GM10847 (cell line): ENCODE results near the gene HAGH.

Source experiments
- POLR2A ChIP-seq: IDR thresholded peaks from 2 replicates; pipeline ENCODE4 v1.6.1; 2011; ENCODE audit not compliant: insufficient read length; ENCODE audit errors: extremely low read depth

The HAGH gene

DNA sequence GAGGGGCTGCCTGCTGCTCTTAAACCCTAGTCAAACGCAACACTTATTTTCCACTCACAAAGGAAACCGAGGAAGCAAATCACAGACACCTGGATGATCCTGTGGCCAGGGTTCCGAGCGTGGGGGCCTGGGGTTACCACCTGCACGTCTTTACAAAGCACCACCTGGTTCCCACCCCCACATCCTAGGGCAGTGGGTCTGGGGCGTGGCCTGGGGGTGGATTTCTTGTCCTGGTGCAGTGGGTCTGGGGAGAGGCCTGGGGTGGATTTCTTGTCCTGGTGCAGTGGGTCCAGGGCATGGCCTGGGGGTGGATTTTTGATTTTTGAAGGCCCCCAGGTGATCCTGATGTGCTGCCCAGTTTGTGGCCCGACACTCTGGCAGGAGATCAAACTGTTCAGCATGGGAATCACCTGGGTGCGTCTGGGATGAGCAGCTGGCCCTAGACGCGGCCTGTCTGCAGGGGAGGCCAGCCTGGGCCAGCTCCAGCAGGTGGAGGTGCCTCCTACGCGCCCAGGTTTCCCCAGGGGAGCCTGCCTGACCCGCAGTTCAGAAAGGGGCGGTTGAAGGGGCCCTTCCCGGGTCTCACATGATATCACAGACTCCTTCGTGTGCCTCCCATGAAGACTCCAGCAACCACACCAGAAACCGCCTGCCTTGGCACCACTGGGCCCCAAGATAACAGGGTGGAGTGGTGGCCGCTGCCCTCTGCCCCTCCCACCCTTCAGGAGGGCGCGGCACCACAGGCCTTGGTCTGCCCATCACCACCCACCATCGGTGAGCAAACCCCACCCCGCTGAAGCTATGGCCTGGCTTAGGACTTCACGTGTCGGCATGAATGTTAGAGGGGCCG lies 6.3 kb downstream of the HAGH start:
- TF ChIP-seq POLR2A, result no peak

GRCh38 chr16:1819611-1820010 lies 7.0 kb downstream of the HAGH start:
- TF ChIP-seq POLR2A, result no peak

DNA sequence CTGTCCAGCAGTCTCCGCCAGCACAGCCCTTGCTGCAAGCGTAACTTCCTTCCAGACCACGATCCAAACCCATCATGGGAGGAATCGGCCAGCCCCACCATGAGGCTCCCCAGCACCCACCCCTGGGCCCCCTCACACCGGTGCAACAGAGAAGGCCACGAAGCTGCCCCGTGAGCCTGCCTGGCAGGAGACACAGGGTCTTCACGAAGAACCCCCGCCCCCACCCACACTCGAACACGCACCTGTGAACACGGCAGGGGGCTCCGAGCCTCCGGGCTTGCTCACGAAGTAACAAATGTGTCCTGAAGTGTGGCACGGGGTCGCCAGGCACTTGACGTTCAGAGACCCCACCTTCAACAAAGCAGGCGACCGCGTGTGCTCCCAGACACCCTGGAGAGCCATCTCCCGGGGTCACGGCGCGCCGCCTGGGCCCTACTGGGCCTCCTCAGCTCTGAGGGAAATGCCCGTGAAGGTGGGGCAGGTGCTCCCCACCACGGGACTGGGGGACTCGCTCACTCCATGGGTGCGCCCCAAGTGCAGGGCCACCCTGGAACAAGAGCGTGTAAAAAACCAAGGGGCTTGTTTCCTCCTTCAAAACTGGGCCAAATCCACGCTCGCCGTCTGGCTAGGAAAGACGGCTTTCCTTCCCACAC lies 7.6 kb downstream of the HAGH start:
- no peak for TF ChIP-seq POLR2A

DNA sequence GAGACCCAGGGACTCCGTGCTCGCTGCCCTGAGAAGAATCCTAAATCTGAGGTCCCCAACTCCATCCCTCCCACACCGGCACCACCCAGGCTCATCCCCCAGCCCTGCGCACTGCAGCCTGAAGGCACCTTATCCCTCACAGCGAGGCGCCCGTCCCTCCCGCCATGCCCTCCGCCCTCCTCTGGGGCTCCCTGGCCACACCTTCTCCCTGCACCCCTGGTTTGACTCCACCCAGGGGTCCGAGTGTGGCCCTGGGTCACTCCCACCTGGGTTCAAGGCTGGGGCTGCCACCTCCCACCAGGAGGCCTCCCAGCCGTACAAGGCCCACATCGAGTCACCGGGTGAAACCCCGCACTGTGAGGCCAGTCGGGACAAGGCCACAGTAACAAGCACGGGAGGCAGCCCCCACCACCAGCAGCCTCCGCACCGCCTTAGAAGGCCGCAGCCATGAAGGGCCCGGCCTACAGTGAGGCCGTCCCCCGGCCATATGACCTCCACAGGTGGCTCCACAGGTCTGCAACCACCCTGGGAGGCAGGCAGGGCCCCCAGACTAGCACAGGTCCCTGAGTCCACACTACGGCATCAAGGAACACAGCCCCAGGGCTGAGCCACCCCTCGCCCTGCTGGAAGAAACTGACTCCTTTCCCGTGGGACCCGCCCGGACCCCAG lies 8.3 kb downstream of the HAGH start:
- TF ChIP-seq POLR2A, result no peak

GRCh38 chr16:1817716-1818115 lies 8.9 kb downstream of the HAGH start:
- TF ChIP-seq POLR2A, result no peak

GRCh38 chr16:1817276-1817589 lies 9.4 kb downstream of the HAGH start:
- no peak for TF ChIP-seq POLR2A

DNA sequence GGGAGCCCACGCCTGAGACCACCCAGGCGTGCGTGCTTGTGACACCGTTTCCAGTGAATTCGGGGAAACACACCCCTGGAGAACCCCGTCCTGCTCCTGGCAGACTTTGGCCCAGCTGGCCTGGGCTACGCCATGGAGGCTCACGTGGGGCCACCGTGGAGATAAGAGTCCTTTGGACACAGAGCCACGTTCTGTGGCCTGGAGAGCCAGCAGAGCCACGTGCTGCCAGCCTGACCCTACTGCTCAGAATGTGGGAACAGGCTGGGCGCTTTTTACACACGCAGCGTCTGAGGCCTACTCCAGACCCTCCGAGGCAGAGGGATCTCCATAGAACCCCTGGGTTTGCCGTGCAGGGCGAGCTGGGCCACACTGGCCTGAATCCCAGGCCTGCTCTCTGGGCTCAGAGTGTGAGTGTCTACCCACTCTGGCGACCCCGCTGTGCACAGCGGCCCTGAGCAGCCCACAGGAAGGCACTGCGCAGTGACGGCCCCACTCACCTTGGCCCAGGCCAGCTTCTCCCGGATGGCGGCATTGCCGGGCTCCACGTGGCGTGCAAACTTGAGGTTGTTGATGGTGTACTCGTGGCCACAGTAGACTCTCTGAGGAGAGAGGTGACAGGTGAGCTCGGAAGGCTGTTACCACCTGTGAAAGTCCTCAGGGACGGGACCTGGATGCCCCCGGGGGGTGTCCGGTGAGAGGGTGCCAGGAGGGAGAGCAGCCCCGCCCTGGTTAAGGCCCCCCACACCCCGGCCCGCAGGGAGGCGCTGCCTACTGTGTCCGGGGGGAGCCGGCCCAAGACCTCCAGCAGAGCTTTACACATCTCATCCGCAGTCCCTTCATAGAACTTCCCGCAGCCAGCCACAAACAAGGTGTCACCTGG lies 10.0 kb downstream of the HAGH start:
- TF ChIP-seq POLR2A, result no peak

- TF ChIP-seq POLR2A, result no peak
Observed at GRCh38 chr16:1815461-1815860, 11.2 kb downstream of the HAGH start.

DNA sequence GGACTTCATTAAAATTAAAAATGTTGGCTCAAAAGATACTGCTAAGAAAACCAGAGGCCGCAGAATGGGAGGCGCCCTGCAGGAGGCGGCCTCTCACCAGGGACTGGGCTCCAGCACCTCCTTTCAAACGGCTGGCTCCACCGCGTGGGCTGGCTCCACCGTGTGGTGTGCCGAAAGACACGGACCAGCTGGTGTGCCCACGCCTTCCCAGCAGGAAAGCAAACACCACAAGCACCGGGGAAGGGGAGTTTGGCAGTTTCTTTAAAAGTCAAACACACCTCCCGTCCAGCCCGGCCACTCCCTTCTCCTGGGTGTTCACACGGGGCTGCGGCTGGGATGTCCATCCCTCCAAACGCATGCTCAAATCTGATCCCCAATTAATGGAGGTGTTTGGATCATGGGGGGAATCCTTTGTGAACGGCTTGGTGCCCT lies 13.9 kb downstream of the HAGH start:
- no peak for TF ChIP-seq POLR2A

- no peak for TF ChIP-seq POLR2A
Observed at GRCh38 chr16:1810536-1810935, 16.1 kb downstream of the HAGH start.

- TF ChIP-seq POLR2A, result no peak
Observed at GRCh38 chr16:1810106-1810505, 16.5 kb downstream of the HAGH start.

- no peak for TF ChIP-seq POLR2A
Observed at GRCh38 chr16:1809281-1809801, 17.3 kb downstream of the HAGH start.

- no peak for TF ChIP-seq POLR2A
Observed at GRCh38 chr16:1808691-1809090, 17.9 kb downstream of the HAGH start.

GRCh38 chr16:1807626-1808025 lies 19.0 kb downstream of the HAGH start:
- no peak for TF ChIP-seq POLR2A

- TF ChIP-seq POLR2A, result no peak
Observed at GRCh38 chr16:1800701-1801100, 25.9 kb downstream of the HAGH start.
